ENCODE measurements around the gene NELL2.

DNA sequence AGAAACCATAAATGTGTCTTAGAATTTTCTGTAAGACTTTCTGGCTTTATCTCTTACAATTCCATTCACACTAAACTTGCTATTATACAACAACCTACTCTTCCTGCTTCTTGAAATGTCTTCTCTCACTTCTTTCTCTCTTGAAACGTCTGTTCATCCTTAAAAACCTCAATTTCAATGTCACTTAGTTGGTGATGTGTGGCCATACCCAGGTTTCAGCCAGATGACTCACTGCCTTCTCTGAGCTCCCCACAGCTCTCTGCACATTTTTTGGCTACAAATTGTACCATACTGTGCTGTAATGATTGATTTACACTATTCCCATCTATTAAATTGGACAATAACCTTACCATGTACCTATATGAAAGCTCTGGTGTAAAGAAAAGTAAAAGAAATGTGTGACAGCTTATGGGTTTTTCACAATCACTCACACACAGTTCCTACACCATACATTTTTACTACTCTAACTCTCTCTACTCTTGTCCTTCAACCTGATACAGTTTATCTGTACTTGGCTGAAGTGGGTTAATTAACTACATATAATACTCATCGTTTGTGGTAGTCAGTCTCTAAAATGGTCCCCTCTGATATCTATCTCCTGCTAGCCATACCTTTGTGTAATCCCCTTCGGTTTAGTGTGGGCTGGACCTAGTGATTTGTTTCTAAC lies 222.1 kb downstream of the NELL2 start:
- TF ChIP-seq CTCF (IDR thresholded peaks at IDR 0.05; ENCODE audit: insufficient read depth, low read length) (no peak), POLR2AphosphoS5 (IDR thresholded peaks at IDR 0.05; ENCODE audit: low read depth) (no peak), GABPA (IDR thresholded peaks at IDR 0.05; ENCODE audit: low read depth) (no peak), SPI1 (IDR thresholded peaks at IDR 0.05; ENCODE audit: borderline replicate concordance, low read depth) (no peak)
- TF ChIP-seq, protein P1, sequence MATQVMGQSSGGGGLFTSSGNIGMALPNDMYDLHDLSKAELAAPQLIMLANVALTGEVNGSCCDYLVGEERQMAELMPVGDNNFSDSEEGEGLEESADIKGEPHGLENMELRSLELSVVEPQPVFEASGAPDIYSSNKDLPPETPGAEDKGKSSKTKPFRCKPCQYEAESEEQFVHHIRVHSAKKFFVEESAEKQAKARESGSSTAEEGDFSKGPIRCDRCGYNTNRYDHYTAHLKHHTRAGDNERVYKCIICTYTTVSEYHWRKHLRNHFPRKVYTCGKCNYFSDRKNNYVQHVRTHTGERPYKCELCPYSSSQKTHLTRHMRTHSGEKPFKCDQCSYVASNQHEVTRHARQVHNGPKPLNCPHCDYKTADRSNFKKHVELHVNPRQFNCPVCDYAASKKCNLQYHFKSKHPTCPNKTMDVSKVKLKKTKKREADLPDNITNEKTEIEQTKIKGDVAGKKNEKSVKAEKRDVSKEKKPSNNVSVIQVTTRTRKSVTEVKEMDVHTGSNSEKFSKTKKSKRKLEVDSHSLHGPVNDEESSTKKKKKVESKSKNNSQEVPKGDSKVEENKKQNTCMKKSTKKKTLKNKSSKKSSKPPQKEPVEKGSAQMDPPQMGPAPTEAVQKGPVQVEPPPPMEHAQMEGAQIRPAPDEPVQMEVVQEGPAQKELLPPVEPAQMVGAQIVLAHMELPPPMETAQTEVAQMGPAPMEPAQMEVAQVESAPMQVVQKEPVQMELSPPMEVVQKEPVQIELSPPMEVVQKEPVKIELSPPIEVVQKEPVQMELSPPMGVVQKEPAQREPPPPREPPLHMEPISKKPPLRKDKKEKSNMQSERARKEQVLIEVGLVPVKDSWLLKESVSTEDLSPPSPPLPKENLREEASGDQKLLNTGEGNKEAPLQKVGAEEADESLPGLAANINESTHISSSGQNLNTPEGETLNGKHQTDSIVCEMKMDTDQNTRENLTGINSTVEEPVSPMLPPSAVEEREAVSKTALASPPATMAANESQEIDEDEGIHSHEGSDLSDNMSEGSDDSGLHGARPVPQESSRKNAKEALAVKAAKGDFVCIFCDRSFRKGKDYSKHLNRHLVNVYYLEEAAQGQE (IDR thresholded peaks at IDR 0.05; ENCODE audit: insufficient replicate concordance, low read depth) = no peak
